IPS-20b (cell line): ENCODE results near the gene GMPR2.

ENCODE experiments used
- H3K27ac ChIP-seq: one replicate; pipeline ENCODE4 v1.5.1; 2013; ENCODE audit warnings: low read length
- H3K27me3 ChIP-seq: 2 replicates; pipeline ENCODE4 v1.6.1; 2013; ENCODE audit warnings: mild to moderate bottlenecking, low read length, inconsistent platforms; ENCODE audit not compliant: insufficient read depth
- H3K36me3 ChIP-seq: 2 replicates; pipeline ENCODE4 v1.6.1; 2013; ENCODE audit warnings: low read depth, mild to moderate bottlenecking, inconsistent platforms, low read length, moderate library complexity; ENCODE audit not compliant: insufficient read depth
- H3K4me1 ChIP-seq: 2 replicates; pipeline ENCODE4 v1.6.1; 2013; ENCODE audit warnings: mild to moderate bottlenecking, control low read depth, inconsistent platforms, low read length, moderate library complexity; ENCODE audit not compliant: insufficient read depth
- H3K4me3 ChIP-seq: 2 replicates; pipeline ENCODE4 v1.5.1; 2013; ENCODE audit warnings: mild to moderate bottlenecking, low read length, inconsistent platforms
- H3K9ac ChIP-seq: 2 replicates; pipeline ENCODE4 v1.6.1; 2013; ENCODE audit warnings: low read depth, mild to moderate bottlenecking, inconsistent platforms, low read length, moderate library complexity
- H3K9me3 ChIP-seq: 2 replicates; pipeline ENCODE4 v1.6.1; 2013; ENCODE audit warnings: mild to moderate bottlenecking, low read depth, low read length, inconsistent platforms; ENCODE audit not compliant: insufficient read depth

GMPR2 gene

GRCh38 chr14:24204163-24205146 lies 28.3 kb upstream of the GMPR2 start:
- Histone ChIP-seq H3K36me3 (peaks cover 58% of the 10 kb centered on the region), H3K9ac (no peak overlapping the region), H3K27ac (no peak overlapping the region), H3K9me3 (peaks cover 7% of the 10 kb centered on the region; the same call in 1 of the 2 replicates), H3K27me3 (no peaks in the 10 kb centered on the region), H3K4me3 (no peak overlapping the region), H3K4me1 (peaks cover 5% of the 10 kb centered on the region; the same call in 1 of the 2 replicates)

GRCh38 chr14:24206260-24207103 lies 26.2 kb upstream of the GMPR2 start:
- no peak overlapping the region for H3K9ac ChIP-seq
- H3K9me3 ChIP-seq: peaks cover 3% of the 10 kb centered on the region; the same call in 1 of the 2 replicates
- H3K27me3 ChIP-seq: no peaks in the 10 kb centered on the region
- H3K27ac ChIP-seq: no peak overlapping the region
- H3K4me1 ChIP-seq: peaks cover 5% of the 10 kb centered on the region; the same call in 1 of the 2 replicates
- H3K4me3 ChIP-seq: no peak overlapping the region
- peaks cover 74% of the 10 kb centered on the region for H3K36me3 ChIP-seq

DNA sequence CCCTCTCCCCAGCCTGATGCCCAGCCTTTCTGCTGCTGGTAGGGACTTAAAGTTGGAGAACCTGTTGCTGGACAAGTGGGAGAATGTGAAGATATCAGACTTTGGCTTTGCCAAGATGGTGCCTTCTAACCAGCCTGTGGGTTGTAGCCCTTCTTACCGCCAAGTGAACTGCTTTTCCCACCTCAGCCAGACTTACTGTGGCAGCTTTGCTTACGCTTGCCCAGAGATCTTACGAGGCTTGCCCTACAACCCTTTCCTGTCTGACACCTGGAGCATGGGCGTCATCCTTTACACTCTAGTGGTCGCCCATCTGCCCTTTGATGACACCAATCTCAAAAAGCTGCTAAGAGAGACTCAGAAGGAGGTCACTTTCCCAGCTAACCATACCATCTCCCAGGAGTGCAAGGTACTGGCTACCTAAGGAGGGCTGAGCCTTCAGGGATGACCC lies 25.6 kb upstream of the GMPR2 start:
- no peak overlapping the region for H3K4me3 ChIP-seq
- no peaks in the 10 kb centered on the region for H3K27me3 ChIP-seq
- H3K4me1 ChIP-seq: peaks cover 5% of the 10 kb centered on the region; the same call in 1 of the 2 replicates
- peaks cover 74% of the 10 kb centered on the region for H3K36me3 ChIP-seq
- no peak overlapping the region for H3K9ac ChIP-seq
- no peak overlapping the region for H3K27ac ChIP-seq
- no peaks in the 10 kb centered on the region for H3K9me3 ChIP-seq

DNA sequence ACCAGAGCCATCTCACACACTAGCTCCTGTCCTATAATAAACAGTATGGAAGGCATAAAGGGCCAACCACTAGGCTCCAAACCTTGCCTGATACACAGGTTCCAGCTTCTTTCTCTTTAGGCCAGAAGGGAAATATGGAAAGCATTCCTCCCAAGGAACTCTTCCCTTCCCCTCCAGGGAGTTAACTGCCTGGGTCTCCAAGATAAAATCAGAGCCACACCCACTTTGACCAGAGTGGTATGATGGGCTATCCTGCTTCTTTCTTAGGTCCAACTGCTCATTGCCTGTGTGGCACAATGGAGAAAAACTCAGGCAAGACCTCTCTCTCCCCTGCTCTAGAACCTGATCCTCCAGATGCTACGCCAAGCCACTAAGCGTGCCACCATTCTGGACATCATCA lies 25.1 kb upstream of the GMPR2 start:
- peaks cover 5% of the 10 kb centered on the region; the same call in 1 of the 2 replicates for H3K4me1 ChIP-seq
- H3K4me3 ChIP-seq: no peak overlapping the region
- H3K36me3 ChIP-seq: peaks cover 74% of the 10 kb centered on the region
- no peak overlapping the region for H3K9ac ChIP-seq
- no peaks in the 10 kb centered on the region for H3K9me3 ChIP-seq
- no peaks in the 10 kb centered on the region for H3K27me3 ChIP-seq
- H3K27ac ChIP-seq: no peak overlapping the region

DNA sequence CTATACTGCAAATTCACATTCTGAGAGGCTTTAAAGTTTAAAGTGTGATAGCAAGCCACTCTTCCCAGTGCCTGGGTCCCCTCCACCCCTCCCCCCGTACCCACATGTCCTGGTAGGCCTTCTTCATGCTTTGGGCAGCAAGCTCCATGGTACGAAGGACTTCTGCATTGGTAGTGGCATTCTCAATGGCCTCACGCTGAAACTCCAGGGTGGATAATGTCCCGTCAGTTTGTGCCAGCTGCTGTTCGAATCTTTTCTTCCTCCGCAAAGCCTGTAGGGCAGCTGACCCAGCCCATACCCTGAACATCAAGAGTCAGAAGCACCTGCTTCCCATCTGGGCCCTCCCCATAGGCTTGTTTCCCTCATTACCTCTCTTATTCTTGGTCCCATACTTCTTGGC lies 21.4 kb upstream of the GMPR2 start:
- peaks cover 3% of the 10 kb centered on the region; the same call in 1 of the 2 replicates for H3K4me1 ChIP-seq
- H3K27ac ChIP-seq: no peak overlapping the region
- H3K27me3 ChIP-seq: no peaks in the 10 kb centered on the region
- no peaks in the 10 kb centered on the region for H3K9me3 ChIP-seq
- H3K9ac ChIP-seq: no peak overlapping the region
- H3K36me3 ChIP-seq: peaks cover 58% of the 10 kb centered on the region
- no peak overlapping the region for H3K4me3 ChIP-seq

- peaks cover 43% of the 10 kb centered on the region for H3K36me3 ChIP-seq
- no peaks in the 10 kb centered on the region for H3K9me3 ChIP-seq
- H3K27me3 ChIP-seq: no peaks in the 10 kb centered on the region
- peak within 1 kb of the TSS; percentile 88 for H3K9ac ChIP-seq
- peaks cover 3% of the 10 kb centered on the region; the same call in 1 of the 2 replicates for H3K4me1 ChIP-seq
- peak within 1 kb of the TSS; percentile 86 for H3K4me3 ChIP-seq
- peak within 1 kb of the TSS; percentile 93 for H3K27ac ChIP-seq
Observed at GRCh38 chr14:24212924-24213865, 19.5 kb upstream of the GMPR2 start, which contains the start of gene CHMP4A. TSS of gene CHMP4A (minus strand) at chr14:24213488. CDS start at chr14:24213439, 49 bp downstream.

GRCh38 chr14:24213866-24214662 lies 18.7 kb upstream of the GMPR2 start:
- H3K27me3 ChIP-seq: no peaks in the 10 kb centered on the region
- H3K9me3 ChIP-seq: no peaks in the 10 kb centered on the region
- H3K4me3 ChIP-seq: peak overlapping the region; percentile 86
- peak overlapping the region; percentile 63 for H3K27ac ChIP-seq
- H3K9ac ChIP-seq: peak overlapping the region; percentile 88; the same call in 1 of the 2 replicates
- H3K36me3 ChIP-seq: peaks cover 38% of the 10 kb centered on the region
- H3K4me1 ChIP-seq: peaks cover 3% of the 10 kb centered on the region; the same call in 1 of the 2 replicates

DNA sequence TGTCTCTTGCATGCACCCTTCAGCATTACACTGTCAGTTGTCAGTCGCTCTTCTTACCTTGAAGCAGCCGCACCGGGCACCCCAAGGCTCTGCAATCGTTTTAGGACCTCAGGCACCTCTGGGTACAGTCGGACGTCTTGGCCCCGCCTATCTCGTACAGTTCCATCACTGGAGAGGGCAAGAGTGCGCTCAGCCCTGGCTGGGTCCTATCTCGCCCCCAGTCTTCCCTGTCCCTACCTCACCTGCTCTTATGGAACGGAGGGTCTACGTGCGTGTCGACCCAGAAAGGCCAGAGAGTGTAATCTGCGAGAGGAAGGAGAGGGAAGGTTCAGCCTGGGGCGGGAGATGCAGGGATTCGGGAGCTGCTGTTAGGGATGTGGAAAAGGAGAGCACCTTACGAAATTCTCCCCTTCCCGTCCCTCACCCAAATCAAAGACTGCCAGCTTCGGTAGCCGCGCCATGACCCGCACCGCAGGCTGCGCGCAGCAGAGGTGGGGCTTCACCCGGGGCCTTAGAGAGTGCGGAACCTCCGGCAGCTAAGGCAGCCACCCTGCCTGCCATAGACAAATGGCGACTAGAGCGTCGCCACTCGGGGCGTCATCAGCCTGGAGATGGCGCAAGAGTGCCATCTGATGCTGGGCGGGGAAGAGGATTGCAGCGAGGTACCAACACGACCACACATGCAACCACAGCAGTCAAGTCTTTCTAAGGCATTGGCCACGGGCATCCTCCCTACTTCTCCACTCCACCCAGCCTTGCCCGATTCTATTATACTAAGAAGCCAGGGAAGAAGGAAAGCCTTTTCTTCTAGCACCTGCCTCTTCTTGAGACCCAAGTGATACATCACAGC lies 17.0 kb upstream of the GMPR2 start, which contains the start of gene MDP1:
Gene MDP1 (minus strand): TSS at position 572 of the 850 bp plus-strand sequence. CDS start 111 bp downstream, at position 461.
- Histone ChIP-seq H3K9ac (peak within 1 kb of the TSS; percentile 89), H3K27ac (peak within 1 kb of the TSS; percentile 45), H3K9me3 (no peaks in the 10 kb centered on the region), H3K36me3 (peaks cover 21% of the 10 kb centered on the region), H3K4me1 (peaks cover 3% of the 10 kb centered on the region; the same call in 1 of the 2 replicates), H3K27me3 (no peaks in the 10 kb centered on the region), H3K4me3 (peak within 1 kb of the TSS; percentile 95)

DNA sequence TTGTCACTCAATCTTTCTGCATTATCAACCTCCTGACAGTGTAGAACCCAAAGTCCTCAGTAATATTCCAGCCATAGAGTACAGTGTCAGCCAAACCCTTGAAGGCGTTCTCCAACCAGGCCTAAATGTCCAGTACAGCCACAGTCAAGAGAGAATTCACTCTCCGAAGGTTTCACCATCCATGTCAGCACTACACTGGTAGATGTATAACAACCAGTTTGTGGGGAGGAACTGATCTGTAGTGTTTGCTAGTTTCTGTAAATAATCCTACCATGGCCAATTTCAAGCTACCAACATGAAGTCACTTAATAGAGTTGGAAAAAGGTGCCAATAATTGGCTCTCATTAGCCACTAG lies 16.4 kb upstream of the GMPR2 start:
- no peak overlapping the region for H3K27ac ChIP-seq
- no peaks in the 10 kb centered on the region for H3K9me3 ChIP-seq
- peak overlapping the region; percentile 95; the same call in 1 of the 2 replicates for H3K4me3 ChIP-seq
- peaks cover 15% of the 10 kb centered on the region for H3K36me3 ChIP-seq
- no peak overlapping the region; the same call in 1 of the 2 replicates for H3K9ac ChIP-seq
- peaks cover 3% of the 10 kb centered on the region; the same call in 1 of the 2 replicates for H3K4me1 ChIP-seq
- no peaks in the 10 kb centered on the region for H3K27me3 ChIP-seq
